Activated CD8-positive, alpha-beta T cell treated with anti-CD3 and anti-CD28 coated beads for 36 hours (primary cell): ENCODE data around the gene SFTA2. TPM values are rescaled to one million over a fixed set of nuclear protein-coding genes. Genes with fewer than 3 reads are reported as not detected.

ENCODE experiments used
- ATAC-seq: fragments of 200-7000 bp; cut with Tn5 transposase; one replicate; pipeline ENCODE4 v1.10.0; 2021; ENCODE audit warnings: mild to moderate bottlenecking, moderate library complexity
- CTCF ChIA-PET: fragments of 350-600 bp; sonication (Branson Sonifier 250); formaldehyde crosslinking; loops from one replicate; lab custom pipeline; 2021; ENCODE audit warnings: antibody characterized with exemption; lab: Charles Lee
- POLR2A ChIA-PET: fragments of 350-600 bp; sonication (Branson Sonifier 250); formaldehyde crosslinking; loops from one replicate; lab custom pipeline; 2021; ENCODE audit warnings: antibody characterized with exemption; lab: Charles Lee
- DNase-seq: peaks from one replicate; pipeline ENCODE4 v3.0.0-alpha.2; 2020
- H3K27ac Mint-ChIP-seq: one replicate; pipeline ENCODE4 v1.8.0; 2021; ENCODE audit warnings: mild to moderate bottlenecking, mixed read lengths
- H3K27me3 Mint-ChIP-seq: one replicate; pipeline ENCODE4 v1.8.0; 2021; ENCODE audit warnings: mixed read lengths
- H3K36me3 Mint-ChIP-seq: one replicate; pipeline ENCODE4 v1.8.0; 2021; ENCODE audit warnings: low read depth, mixed read lengths
- H3K4me1 Mint-ChIP-seq: one replicate; pipeline ENCODE4 v1.8.0; 2021; ENCODE audit warnings: low read depth, mixed read lengths
- H3K4me3 Mint-ChIP-seq: one replicate; pipeline ENCODE4 v1.8.0; 2021; ENCODE audit warnings: mild to moderate bottlenecking, moderate library complexity, mixed read lengths
- H3K9me3 Mint-ChIP-seq: one replicate; pipeline ENCODE4 v1.8.0; 2021; ENCODE audit warnings: mixed read lengths
- CTCF ChIP-seq: fragments of 200-600 bp; IDR thresholded peaks from one replicate; pipeline ENCODE4 v1.8.0; 2022; ENCODE audit warnings: antibody characterized with exemption, mild to moderate bottlenecking
- intact Hi-C: fragments of 100-400 bp; cut with micrococcal nuclease; formaldehyde crosslinking; loops from one replicate; pipeline ENCODE4 v1.10.0; 2022
- total RNA-seq, 2 experiments: library from RNA; stranded (reverse); gene quantifications; one replicate each; pipeline ENCODE4 v1.2.3, GENCODE V29; 2021

The SFTA2 gene
- total RNA-seq, 2 experiments from 2014 or later: not detected

GRCh38 chr6:30898750-30899360 is 33.1 kb downstream of the SFTA2 start:
- POLR2A ChIA-PET: no interaction called here
- H3K4me1 Mint-ChIP-seq: peaks cover 9% of the 10 kb centered on the region
- no peak for DNase-seq

DNA sequence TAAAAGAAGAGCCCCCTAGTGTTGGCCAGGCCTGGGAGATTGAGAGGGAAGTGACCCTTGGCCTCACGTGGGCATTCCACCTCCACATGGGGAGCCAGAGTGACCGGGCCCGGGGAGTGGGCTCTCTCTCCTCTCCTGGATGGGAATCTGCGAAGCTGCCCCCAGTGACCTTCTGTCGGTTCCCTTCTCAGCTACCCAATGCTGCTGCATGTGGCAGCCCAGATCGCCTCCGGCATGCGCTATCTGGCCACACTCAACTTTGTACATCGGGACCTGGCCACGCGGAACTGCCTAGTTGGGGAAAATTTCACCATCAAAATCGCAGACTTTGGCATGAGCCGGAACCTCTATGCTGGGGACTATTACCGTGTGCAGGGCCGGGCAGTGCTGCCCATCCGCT is 34.1 kb downstream of the SFTA2 start:
- Mint-ChIP-seq H3K4me1 (peaks cover 8% of the 10 kb centered on the region), H3K27me3 (no peaks in the 10 kb centered on the region), H3K4me3 (no peak overlapping the region), H3K36me3 (peaks cover 8% of the 10 kb centered on the region), H3K9me3 (no peaks in the 10 kb centered on the region), H3K27ac (no peak overlapping the region)
- no peak for DNase-seq
- CTCF ChIA-PET: no interaction called here
- ATAC-seq: no peak
- no peak for TF ChIP-seq CTCF
- POLR2A ChIA-PET: no interaction called here
- intact Hi-C loops: no loop called here

More at GRCh38 chr6:30898750-30899360, 33.1 kb downstream of the SFTA2 start:
- H3K36me3 Mint-ChIP-seq: peaks cover 8% of the 10 kb centered on the region
- TF ChIP-seq CTCF: no peak
- no peaks in the 10 kb centered on the region for H3K9me3 Mint-ChIP-seq
- CTCF ChIA-PET: interaction anchor here (0.8 kb wide), 1 partner anchor 22 kb away, joined by 3 read pairs; no protein-coding TSS in a partner anchor
- ATAC-seq: no peak
- no peak overlapping the region for H3K27ac Mint-ChIP-seq
- H3K27me3 Mint-ChIP-seq: no peaks in the 10 kb centered on the region
- intact Hi-C loops: no loop called here
- H3K4me3 Mint-ChIP-seq: no peak overlapping the region

DNA sequence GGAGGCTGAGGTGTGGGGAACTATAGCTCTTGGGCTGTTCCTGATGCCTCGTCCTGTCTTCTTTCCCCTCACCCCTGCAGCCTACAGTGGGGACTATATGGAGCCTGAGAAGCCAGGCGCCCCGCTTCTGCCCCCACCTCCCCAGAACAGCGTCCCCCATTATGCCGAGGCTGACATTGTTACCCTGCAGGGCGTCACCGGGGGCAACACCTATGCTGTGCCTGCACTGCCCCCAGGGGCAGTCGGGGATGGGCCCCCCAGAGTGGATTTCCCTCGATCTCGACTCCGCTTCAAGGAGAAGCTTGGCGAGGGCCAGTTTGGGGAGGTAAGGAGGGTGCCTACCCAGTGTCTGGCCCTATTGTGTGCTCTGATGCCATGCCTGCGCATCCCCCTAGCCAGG is 35.4 kb downstream of the SFTA2 start:
- no peak for TF ChIP-seq CTCF
- Mint-ChIP-seq H3K4me3 (no peak overlapping the region), H3K27me3 (no peaks in the 10 kb centered on the region), H3K36me3 (peaks cover 8% of the 10 kb centered on the region), H3K9me3 (no peaks in the 10 kb centered on the region), H3K27ac (no peak overlapping the region), H3K4me1 (peaks cover 3% of the 10 kb centered on the region)
- intact Hi-C loops: no loop called here
- ATAC-seq (no peak), DNase-seq (no peak)
- CTCF ChIA-PET: interaction anchor here (1.0 to 1.3 kb wide), 3 partner anchors 17 to 183 kb away, joined by 4 to 6 read pairs (median 4); partner anchors contain the start of gene VARS2
- POLR2A ChIA-PET: no interaction called here

GRCh38 chr6:30895343-30895742 is 36.6 kb downstream of the SFTA2 start:
- ChIA-PET CTCF (interaction anchor here (0.7 to 1.4 kb wide), 4 partner anchors 18 to 192 kb away, joined by 3 to 6 read pairs (median 4); partner anchors contain the start of gene VARS2), POLR2A (interaction anchor here (0.6 to 0.9 kb wide), 2 partner anchors 11 to 705 kb away, joined by 3 to 4 read pairs; partner anchors contain the start of gene DDR1)
- H3K36me3 Mint-ChIP-seq: peaks cover 10% of the 10 kb centered on the region
- no peaks in the 10 kb centered on the region for H3K9me3 Mint-ChIP-seq
- H3K27ac Mint-ChIP-seq: no peak overlapping the region
- intact Hi-C loops: no loop called here
- ATAC-seq (no peak), DNase-seq (no peak)
- no peak for TF ChIP-seq CTCF
- no peak overlapping the region for H3K4me3 Mint-ChIP-seq
- H3K27me3 Mint-ChIP-seq: no peaks in the 10 kb centered on the region
- H3K4me1 Mint-ChIP-seq: no peaks in the 10 kb centered on the region

DNA sequence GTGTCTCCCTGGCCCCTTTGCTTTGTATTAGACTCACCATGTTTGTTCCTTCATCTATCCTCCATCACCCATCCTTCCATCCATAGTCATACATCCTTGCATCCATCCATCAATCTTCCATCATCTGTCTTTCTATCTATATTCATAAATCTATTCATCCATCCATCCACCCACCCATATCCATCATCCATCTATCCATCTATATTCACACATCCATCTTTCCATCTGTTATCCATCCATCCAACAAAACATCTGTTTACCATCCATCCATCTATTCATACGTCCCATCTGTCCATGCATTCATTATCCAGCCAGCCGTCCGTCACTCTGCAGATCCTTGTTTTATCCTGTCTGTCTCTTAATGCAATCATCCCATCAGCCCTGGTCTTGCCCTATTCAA is 37.0 kb downstream of the SFTA2 start:
- ChIA-PET CTCF (interaction anchor here (1.4 kb wide), 1 partner anchor 20 kb away, joined by 5 read pairs; no protein-coding TSS in a partner anchor), POLR2A (no interaction called here)
- TF ChIP-seq CTCF: no peak
- H3K36me3 Mint-ChIP-seq: peaks cover 10% of the 10 kb centered on the region
- no peak overlapping the region for H3K4me3 Mint-ChIP-seq
- H3K9me3 Mint-ChIP-seq: no peaks in the 10 kb centered on the region
- no peaks in the 10 kb centered on the region for H3K27me3 Mint-ChIP-seq
- ATAC-seq (no peak), DNase-seq (no peak)
- intact Hi-C loops: no loop called here
- no peaks in the 10 kb centered on the region for H3K4me1 Mint-ChIP-seq
- H3K27ac Mint-ChIP-seq: no peak overlapping the region
